Epithelial cell of esophagus (primary cell): Measurements from ENCODE around the gene MGST2.
A peak's percentile ranks its signal among the peaks of the same experiment; 100 is the strongest.

Experiments used
- DNase-seq: peaks from one replicate; pipeline ENCODE4 v3.0.0; 2010; ENCODE audit warnings: low read depth
- H3K4me3 ChIP-seq: 2 replicates; pipeline ENCODE4 v1.5.1; 2011; ENCODE audit warnings: mild to moderate bottlenecking, low read length, control low read depth
- TF ChIP-seq, protein P1 (sequence below): IDR thresholded peaks from 2 replicates; pipeline ENCODE4 v1.5.1; 2011; ENCODE audit warnings: low read depth, mild to moderate bottlenecking, low read length, control low read depth, inconsistent platforms; ENCODE audit not compliant: insufficient read depth; ENCODE audit errors: missing control alignments

The MGST2 gene

DNA sequence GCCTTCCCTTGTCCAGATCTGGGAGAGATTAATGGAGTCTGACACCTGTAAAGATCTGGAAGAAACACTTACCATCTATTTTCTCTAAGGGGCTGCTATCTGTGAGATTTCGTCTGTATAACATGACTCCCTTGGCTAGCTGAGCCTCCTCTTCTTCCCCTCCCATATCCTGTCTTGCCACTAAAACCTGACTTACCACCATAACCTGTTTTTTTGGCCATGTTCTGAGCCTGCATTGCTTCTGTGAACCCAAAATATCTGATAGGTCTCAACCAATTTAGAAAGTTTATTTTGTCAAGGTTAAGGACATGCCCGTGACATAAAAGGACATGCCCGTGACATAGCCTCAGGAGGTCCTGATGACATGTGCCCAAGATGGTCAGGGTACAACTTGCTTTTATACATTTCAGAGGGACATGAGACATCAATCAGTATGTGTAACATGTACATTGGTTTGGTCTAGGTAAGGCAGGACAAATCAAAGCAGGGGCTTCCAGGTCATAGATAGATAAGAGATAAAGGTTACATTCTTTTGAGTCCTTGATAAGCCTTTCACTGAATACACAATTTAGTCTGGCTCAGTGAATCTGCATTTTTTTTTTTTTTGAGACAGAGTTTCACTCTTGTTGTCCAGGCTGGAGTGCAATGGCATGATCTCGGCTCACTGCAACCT, 11.4 kb downstream of the MGST2 start:
- H3K4me3 ChIP-seq = no peak overlapping the region
- TF ChIP-seq, protein P1, sequence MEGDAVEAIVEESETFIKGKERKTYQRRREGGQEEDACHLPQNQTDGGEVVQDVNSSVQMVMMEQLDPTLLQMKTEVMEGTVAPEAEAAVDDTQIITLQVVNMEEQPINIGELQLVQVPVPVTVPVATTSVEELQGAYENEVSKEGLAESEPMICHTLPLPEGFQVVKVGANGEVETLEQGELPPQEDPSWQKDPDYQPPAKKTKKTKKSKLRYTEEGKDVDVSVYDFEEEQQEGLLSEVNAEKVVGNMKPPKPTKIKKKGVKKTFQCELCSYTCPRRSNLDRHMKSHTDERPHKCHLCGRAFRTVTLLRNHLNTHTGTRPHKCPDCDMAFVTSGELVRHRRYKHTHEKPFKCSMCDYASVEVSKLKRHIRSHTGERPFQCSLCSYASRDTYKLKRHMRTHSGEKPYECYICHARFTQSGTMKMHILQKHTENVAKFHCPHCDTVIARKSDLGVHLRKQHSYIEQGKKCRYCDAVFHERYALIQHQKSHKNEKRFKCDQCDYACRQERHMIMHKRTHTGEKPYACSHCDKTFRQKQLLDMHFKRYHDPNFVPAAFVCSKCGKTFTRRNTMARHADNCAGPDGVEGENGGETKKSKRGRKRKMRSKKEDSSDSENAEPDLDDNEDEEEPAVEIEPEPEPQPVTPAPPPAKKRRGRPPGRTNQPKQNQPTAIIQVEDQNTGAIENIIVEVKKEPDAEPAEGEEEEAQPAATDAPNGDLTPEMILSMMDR = no peak
- peak; percentile 59 for DNase-seq

DNA sequence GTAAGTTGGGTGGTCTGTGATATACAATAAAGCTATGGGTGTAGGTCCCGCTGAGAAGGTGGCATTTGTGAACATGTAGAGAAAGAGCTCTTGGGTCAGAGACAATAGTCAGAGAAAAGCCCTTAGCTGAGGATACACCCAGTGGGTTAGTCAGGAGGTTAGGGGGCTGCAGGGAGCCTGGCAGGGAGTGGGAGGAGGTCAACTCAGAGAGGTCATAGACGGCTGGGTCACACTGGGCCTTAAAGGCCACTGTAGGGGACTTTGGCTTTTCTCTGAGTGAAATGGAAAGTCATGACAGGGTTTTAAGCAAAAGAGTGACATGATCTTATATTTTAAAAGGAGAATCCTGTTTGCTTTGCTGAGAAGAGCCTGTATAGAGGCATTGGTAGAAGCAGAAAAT, 16.7 kb downstream of the MGST2 start:
- no peak for DNase-seq
- no peak overlapping the region for H3K4me3 ChIP-seq
- TF ChIP-seq, protein P1 = no peak

DNA sequence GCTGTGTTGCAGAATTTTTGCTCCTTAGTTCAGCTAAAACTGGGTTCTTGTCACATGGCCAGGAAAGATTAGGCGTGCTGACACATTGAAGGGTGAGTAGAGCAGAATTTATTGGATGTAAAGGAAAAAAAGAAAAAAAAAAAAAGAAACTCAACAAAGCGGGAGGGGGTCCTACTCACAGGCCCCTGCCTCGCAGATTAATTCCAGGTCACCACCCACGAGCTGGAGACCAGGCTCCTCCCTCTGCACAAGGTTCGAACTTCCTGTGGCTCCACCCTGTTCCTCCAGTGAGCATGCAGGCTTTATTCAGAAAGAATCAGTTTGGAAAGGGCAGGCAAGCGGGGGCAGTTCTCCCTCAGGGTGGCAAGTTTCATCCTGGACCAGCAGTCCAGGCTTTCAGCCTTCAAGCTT, 17.1 kb downstream of the MGST2 start:
- TF ChIP-seq, protein P1 = no peak
- no peak for DNase-seq
- no peak overlapping the region for H3K4me3 ChIP-seq

DNA sequence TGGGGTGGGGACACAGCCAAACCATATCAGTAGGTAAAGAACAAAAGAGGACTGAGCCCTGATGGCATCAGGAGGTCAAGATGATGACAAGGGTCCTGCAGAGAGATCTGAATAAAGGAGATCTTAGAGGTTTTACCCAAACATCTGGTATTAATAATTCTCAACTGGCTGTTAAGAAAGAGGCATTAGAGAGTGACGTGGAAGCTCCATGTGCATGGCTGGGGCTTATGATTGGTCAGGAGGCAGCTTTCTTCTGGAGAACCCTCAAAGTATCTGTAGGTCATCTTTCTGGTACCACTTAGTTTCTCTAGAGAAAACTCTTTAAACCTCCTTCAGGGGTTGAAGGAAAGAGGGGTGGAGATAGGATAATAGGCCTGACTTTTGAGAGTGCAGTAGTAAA, 18.7 kb downstream of the MGST2 start:
- no peak overlapping the region for H3K4me3 ChIP-seq
- TF ChIP-seq, protein P1 = no peak
- no peak for DNase-seq

DNA sequence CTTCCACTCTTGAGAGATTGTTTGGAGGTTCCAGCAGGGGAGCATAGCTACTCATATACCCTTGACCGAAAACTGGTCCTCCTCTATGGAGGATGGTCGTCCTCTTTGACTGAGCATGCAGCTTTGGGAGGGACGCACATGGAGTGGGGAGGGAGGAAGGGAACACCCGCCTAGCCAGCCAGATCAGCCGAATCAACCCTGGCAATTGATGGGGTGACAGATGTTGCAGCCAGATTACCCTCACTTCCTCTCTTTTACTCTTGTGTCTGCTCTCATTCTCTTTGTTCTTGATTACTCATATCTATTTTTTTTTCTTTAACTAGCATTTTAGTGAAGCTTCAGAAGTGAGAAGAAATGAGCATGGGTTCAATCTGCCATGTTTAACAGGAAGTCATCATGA, 19.6 kb downstream of the MGST2 start:
- TF ChIP-seq, protein P1 = no peak
- H3K4me3 ChIP-seq = no peak overlapping the region
- DNase-seq = no peak

DNA sequence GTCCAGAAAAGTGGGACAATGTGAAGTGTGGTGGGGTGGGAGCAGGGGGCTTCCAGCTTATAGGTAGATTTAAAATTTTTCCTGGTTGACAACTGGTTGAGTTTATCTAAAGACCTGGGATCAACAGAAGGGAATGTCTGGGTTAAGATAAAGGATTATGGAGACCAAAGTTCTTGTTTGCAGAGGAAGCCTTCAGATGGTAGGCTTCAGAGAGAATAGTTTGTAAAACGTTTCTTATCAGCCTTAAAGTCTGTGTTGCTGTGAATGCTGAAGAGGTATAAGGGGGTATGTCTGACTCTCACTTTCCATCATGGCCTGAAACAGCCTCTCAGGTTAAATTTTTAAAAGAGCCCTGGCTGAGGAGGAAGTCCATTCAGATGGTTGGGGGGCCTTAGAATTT, 20.5 kb downstream of the MGST2 start:
- TF ChIP-seq, protein P1 = no peak
- H3K4me3 ChIP-seq = no peak overlapping the region
- DNase-seq = no peak

DNA sequence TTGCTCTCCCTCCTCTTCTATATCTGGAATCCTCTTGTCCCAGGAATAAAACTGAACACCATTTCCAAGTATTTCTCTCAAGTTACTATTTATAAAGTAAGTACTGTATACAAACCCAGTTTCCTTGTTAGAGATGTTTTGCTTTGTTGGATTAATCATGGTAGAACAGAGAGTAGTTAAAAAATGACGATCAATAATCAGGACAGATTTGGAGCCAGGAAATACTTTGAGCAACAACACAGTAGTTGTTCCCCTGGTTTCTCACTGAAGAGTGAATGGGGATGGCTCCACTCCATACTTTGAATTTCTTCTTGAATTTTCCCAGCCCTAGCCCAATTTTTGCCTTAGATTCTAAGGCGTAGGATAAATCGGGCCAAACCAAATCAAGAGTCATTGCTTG, 21.4 kb downstream of the MGST2 start:
- no peak for DNase-seq
- TF ChIP-seq, protein P1 = no peak

More for the DNA sequence above, 21.4 kb downstream of the MGST2 start:
- H3K4me3 ChIP-seq = no peak overlapping the region
